ENCODE measurements around the gene ZNF181.
"Not testable (repeated sequence)": the region's sequence is repeated elsewhere in the genome, so short reads cannot be mapped to it uniquely, and the experiment has no call there.

Gene ZNF181

GRCh38 chr19:34733746-34734536 lies at the start of gene ZNF181:
ZNF181 (plus strand) TSS chr19:34734243; CDS start chr19:34735038, 795 bp downstream.
- FAIRE-seq: no peak

GRCh38 chr19:34685266-34685665 lies 48.8 kb upstream of the ZNF181 start:
- not testable (repeated sequence) for FAIRE-seq

GRCh38 chr19:34686455-34686854 lies 47.6 kb upstream of the ZNF181 start:
- FAIRE-seq: no peak

GRCh38 chr19:34687348-34687747 lies 46.7 kb upstream of the ZNF181 start:
- no peak for FAIRE-seq

- FAIRE-seq: no peak
Measured at GRCh38 chr19:34688592-34688991, 45.5 kb upstream of the ZNF181 start.

- no peak for FAIRE-seq
Measured at GRCh38 chr19:34690372-34690771, 43.7 kb upstream of the ZNF181 start.

GRCh38 chr19:34692549-34692948 lies 41.5 kb upstream of the ZNF181 start:
- FAIRE-seq: no peak

GRCh38 chr19:34707661-34708060 lies 26.4 kb upstream of the ZNF181 start:
- no peak for FAIRE-seq

GRCh38 chr19:34711890-34712289 lies 22.2 kb upstream of the ZNF181 start:
- no peak for FAIRE-seq

- FAIRE-seq: no peak
Measured at GRCh38 chr19:34712395-34713261, 21.4 kb upstream of the ZNF181 start.

GRCh38 chr19:34713262-34713637 lies 20.8 kb upstream of the ZNF181 start:
- FAIRE-seq: no peak

GRCh38 chr19:34715357-34715756 lies 18.7 kb upstream of the ZNF181 start:
- FAIRE-seq: no peak

- no peak for FAIRE-seq
Measured at GRCh38 chr19:34722353-34722752, 11.7 kb upstream of the ZNF181 start.

GRCh38 chr19:34725400-34725799 lies 8.6 kb upstream of the ZNF181 start:
- no peak for FAIRE-seq

- FAIRE-seq: no peak
Measured at GRCh38 chr19:34731019-34731829, 2.8 kb upstream of the ZNF181 start.

GRCh38 chr19:34731964-34732363 lies 2.1 kb upstream of the ZNF181 start:
- no peak for FAIRE-seq

GRCh38 chr19:34732612-34733211 lies 1.3 kb upstream of the ZNF181 start:
- FAIRE-seq: no peak

GRCh38 chr19:34733266-34733745 lies 737 bp upstream of the ZNF181 start:
- FAIRE-seq: no peak

- FAIRE-seq: no peak
Measured at GRCh38 chr19:34734537-34735103, 577 bp downstream of the ZNF181 start.

- FAIRE-seq: no peak
Measured at GRCh38 chr19:34744896-34745690, 11.1 kb downstream of the ZNF181 start.

- no peak for FAIRE-seq
Measured at GRCh38 chr19:34757441-34757840, 23.4 kb downstream of the ZNF181 start.
